ENCODE measurements around the gene SLC2A11.
"Not testable (repeated sequence)": the region's sequence is repeated elsewhere in the genome, so short reads cannot be mapped to it uniquely, and the experiment has no call there.

SLC2A11 gene

DNA sequence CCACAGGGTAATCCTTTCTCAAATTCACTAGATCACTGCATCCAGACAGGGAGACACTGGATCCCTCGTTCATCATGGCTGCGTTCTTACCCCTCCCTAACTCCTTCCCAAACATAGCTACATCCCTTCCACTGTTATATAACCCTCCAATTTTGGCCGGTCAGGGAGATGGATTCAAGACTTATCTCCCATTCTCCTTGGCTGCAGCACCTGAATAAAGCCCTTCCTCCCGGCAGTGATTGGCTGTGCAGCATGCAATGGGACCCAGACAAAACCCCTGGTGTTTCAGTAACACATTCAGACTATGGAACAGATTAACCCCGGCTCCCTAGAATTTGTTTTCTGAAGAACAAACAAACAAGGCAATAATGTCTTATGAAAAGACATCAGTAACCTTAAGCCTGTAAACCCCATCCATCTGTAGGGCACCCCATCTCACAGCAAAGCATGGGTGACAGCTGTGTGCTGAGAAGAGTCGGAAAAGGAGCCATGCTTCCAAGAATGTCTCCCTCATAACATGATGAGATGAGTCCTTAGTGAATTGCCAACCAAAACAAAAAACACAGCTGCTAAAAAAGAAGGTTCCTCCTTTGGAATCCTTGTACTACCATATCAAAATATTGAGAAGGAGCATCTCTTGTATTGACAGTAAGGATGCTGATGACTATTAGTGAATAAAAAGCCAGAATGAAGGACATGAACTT, 41.5 kb downstream of the SLC2A11 start:
- no peak overlapping the region for H3K4me3 Mint-ChIP-seq
- peaks cover 12% of the 10 kb centered on the region for H3K36me3 Mint-ChIP-seq (ENCODE audit: insufficient read depth)
- peaks cover 5% of the 10 kb centered on the region for H3K27me3 Mint-ChIP-seq
- H3K27ac Mint-ChIP-seq (ENCODE audit: low read depth) = no peak overlapping the region
- ATAC-seq (replicated peaks; ENCODE audit: extremely low read depth, poor library complexity, severe bottlenecking) = no peak
- DNase-seq (ENCODE audit: low spot score in 2 of 2) = no peak
- peaks cover 25% of the 10 kb centered on the region for H3K4me1 Mint-ChIP-seq
- H3K9me3 Mint-ChIP-seq = no peaks in the 10 kb centered on the region

- not testable (repeated sequence) for H3K9me3 Mint-ChIP-seq; H3K27ac Mint-ChIP-seq (ENCODE audit: low read depth); ATAC-seq (replicated peaks; ENCODE audit: extremely low read depth, poor library complexity, severe bottlenecking); H3K36me3 Mint-ChIP-seq (ENCODE audit: insufficient read depth); DNase-seq (ENCODE audit: low spot score in 2 of 2); H3K4me3 Mint-ChIP-seq
- Mint-ChIP-seq H3K27me3 (peaks cover 14% of the 10 kb centered on the region), H3K4me1 (peaks cover 30% of the 10 kb centered on the region)
Observed at GRCh38 chr22:23900227-23900626, 42.6 kb downstream of the SLC2A11 start.

- Mint-ChIP-seq H3K9me3 (no peaks in the 10 kb centered on the region), H3K4me1 (peaks cover 23% of the 10 kb centered on the region), H3K4me3 (no peak overlapping the region), H3K27me3 (peaks cover 14% of the 10 kb centered on the region), H3K27ac (ENCODE audit: low read depth) (no peak overlapping the region), H3K36me3 (ENCODE audit: insufficient read depth) (peaks cover 6% of the 10 kb centered on the region)
- DNase-seq (ENCODE audit: low spot score in 2 of 2) (no peak), ATAC-seq (replicated peaks; ENCODE audit: extremely low read depth, poor library complexity, severe bottlenecking) (no peak)
Observed at GRCh38 chr22:23901600-23901999, 43.9 kb downstream of the SLC2A11 start.

DNA sequence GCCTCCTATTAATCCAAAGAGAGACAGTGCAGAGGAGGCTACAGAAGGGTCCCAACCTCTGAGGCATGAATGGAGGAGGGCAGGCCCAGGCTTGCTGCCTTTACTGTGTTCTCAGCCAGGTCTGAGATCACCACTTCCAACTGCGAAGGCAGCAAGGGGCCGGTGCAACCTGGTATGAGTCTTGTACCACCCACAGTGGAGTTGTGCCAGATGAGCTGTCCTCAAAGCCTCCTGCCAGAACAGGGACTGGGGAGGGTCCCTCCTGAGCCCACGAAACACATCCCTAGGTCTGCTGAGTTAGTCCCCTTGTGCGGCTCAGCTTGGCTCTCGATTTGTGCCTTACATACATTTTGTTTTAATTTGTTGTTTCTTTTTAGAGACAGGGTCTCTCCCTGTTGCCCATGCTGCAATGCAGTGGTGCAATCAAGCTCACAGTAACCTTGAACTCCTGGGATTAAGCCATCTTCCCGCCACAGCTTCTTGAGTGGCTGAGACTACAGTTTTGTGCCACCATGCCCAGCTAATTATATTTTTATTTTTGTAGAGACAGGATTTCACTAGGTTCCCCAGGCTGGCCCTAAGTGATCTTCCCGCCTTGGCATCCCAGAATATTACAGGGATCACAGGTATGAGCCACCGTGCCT, 45.8 kb downstream of the SLC2A11 start:
- H3K9me3 Mint-ChIP-seq = no peaks in the 10 kb centered on the region
- no peak for ATAC-seq (replicated peaks; ENCODE audit: extremely low read depth, poor library complexity, severe bottlenecking)
- peaks cover 14% of the 10 kb centered on the region for H3K27me3 Mint-ChIP-seq
- H3K4me3 Mint-ChIP-seq = no peak overlapping the region
- H3K27ac Mint-ChIP-seq (ENCODE audit: low read depth) = no peak overlapping the region
- H3K36me3 Mint-ChIP-seq (ENCODE audit: insufficient read depth) = no peaks in the 10 kb centered on the region
- no peak for DNase-seq (ENCODE audit: low spot score in 2 of 2)
- H3K4me1 Mint-ChIP-seq = peaks cover 11% of the 10 kb centered on the region

- ATAC-seq (replicated peaks; ENCODE audit: extremely low read depth, poor library complexity, severe bottlenecking) (no peak), DNase-seq (ENCODE audit: low spot score in 2 of 2) (no peak)
- Mint-ChIP-seq H3K4me1 (peaks cover 11% of the 10 kb centered on the region), H3K9me3 (no peaks in the 10 kb centered on the region), H3K27ac (ENCODE audit: low read depth) (peak overlapping the region; percentile 80), H3K36me3 (ENCODE audit: insufficient read depth) (no peaks in the 10 kb centered on the region), H3K4me3 (no peak overlapping the region), H3K27me3 (peaks cover 14% of the 10 kb centered on the region)
Observed at GRCh38 chr22:23904573-23905254, 47.0 kb downstream of the SLC2A11 start.

GRCh38 chr22:23906641-23907040, 49.0 kb downstream of the SLC2A11 start:
- ATAC-seq (replicated peaks; ENCODE audit: extremely low read depth, poor library complexity, severe bottlenecking) = no peak
- Mint-ChIP-seq H3K4me1 (peaks cover 11% of the 10 kb centered on the region), H3K36me3 (ENCODE audit: insufficient read depth) (no peaks in the 10 kb centered on the region), H3K27ac (ENCODE audit: low read depth) (no peak overlapping the region), H3K9me3 (no peaks in the 10 kb centered on the region), H3K27me3 (peaks cover 14% of the 10 kb centered on the region), H3K4me3 (no peak overlapping the region)
- DNase-seq (ENCODE audit: low spot score in 2 of 2) = no peak

GRCh38 chr22:23907423-23907822, 49.7 kb downstream of the SLC2A11 start:
- H3K36me3 Mint-ChIP-seq (ENCODE audit: insufficient read depth); DNase-seq (ENCODE audit: low spot score in 2 of 2); H3K9me3 Mint-ChIP-seq; H3K4me3 Mint-ChIP-seq; ATAC-seq (replicated peaks; ENCODE audit: extremely low read depth, poor library complexity, severe bottlenecking); H3K27ac Mint-ChIP-seq (ENCODE audit: low read depth): not testable (repeated sequence)
- H3K4me1 Mint-ChIP-seq = peaks cover 11% of the 10 kb centered on the region
- peaks cover 14% of the 10 kb centered on the region for H3K27me3 Mint-ChIP-seq

DNA sequence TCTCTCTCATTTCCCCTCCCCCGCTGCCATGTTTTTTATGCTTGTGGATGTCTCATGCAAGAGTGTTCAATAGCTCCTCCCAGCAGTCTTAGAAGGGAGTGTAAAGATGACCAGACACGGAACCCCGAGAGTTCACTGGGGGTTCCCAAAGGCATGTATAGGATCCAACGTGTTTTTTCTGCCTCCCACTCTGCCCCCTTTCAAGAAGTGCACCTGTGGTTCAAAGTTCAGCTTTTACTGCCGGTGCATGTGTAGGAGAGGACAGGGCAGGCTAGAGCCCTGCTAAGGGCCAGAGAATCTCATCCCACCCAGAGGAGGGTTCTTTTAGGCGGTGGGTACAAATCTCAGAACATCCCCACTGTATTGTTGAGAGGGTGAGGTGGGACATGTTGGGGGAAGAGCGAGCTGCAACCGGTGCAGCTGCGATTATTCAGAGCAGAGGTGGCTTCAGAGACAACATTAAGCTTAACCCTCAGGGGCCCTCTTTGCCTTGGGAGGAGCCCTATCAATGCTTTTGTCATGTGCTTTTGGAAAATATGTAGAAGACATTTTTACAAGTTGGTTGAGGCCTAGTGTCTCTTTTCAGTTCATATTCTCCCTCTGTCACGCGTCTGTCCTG, 51.0 kb downstream of the SLC2A11 start:
- no peaks in the 10 kb centered on the region for H3K9me3 Mint-ChIP-seq
- ATAC-seq (replicated peaks; ENCODE audit: extremely low read depth, poor library complexity, severe bottlenecking) (no peak), DNase-seq (ENCODE audit: low spot score in 2 of 2) (no peak)
- H3K27ac Mint-ChIP-seq (ENCODE audit: low read depth) = no peak overlapping the region
- H3K27me3 Mint-ChIP-seq = peaks cover 14% of the 10 kb centered on the region
- no peak overlapping the region for H3K4me3 Mint-ChIP-seq
- H3K36me3 Mint-ChIP-seq (ENCODE audit: insufficient read depth) = no peaks in the 10 kb centered on the region
- H3K4me1 Mint-ChIP-seq = peaks cover 19% of the 10 kb centered on the region

GRCh38 chr22:23909296-23909898, 51.7 kb downstream of the SLC2A11 start:
- Mint-ChIP-seq H3K27me3 (peaks cover 7% of the 10 kb centered on the region), H3K9me3 (no peaks in the 10 kb centered on the region), H3K27ac (ENCODE audit: low read depth) (no peak overlapping the region), H3K36me3 (ENCODE audit: insufficient read depth) (no peaks in the 10 kb centered on the region), H3K4me3 (no peak overlapping the region), H3K4me1 (peaks cover 18% of the 10 kb centered on the region)
- no peak for DNase-seq (ENCODE audit: low spot score in 2 of 2)
- no peak for ATAC-seq (replicated peaks; ENCODE audit: extremely low read depth, poor library complexity, severe bottlenecking)

DNA sequence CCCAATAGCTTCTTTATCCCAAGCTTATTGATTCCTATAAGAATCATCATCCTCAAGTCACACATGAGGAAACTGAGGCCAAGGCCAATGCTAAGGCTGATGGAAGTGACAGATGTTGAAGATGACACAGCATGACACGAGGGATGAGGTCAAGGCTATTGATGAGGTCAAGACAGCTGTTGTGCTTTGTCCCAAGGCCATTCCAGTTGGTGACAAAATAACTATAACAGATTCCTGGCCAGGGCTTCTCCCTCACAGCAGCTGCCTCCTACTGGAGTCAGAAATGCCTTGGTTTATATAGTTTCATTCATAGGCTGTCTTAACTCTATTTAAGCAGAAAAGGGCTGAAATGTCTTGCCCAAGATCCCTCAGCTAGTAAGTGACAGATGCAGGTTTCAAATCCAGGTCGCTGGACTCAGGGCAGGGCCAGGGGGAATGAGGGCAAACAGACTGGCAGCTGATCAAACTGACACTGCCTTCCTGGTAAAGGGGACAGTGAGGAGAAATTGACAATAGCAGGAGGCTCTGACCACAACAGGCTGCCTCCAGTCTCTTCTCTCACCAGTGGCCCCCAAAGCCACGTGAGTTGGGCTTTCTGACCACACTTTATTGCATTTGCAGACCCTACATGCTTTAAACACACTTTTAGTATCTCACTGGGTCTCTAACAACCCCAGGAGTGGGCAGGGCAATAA, 53.0 kb downstream of the SLC2A11 start:
- Mint-ChIP-seq H3K4me1 (peaks cover 10% of the 10 kb centered on the region), H3K4me3 (no peak overlapping the region), H3K36me3 (ENCODE audit: insufficient read depth) (no peaks in the 10 kb centered on the region), H3K9me3 (no peaks in the 10 kb centered on the region), H3K27ac (ENCODE audit: low read depth) (no peak overlapping the region), H3K27me3 (no peaks in the 10 kb centered on the region)
- no peak for ATAC-seq (replicated peaks; ENCODE audit: extremely low read depth, poor library complexity, severe bottlenecking)
- DNase-seq (ENCODE audit: low spot score in 2 of 2) = no peak

GRCh38 chr22:23911318-23911980, 53.8 kb downstream of the SLC2A11 start:
- Mint-ChIP-seq H3K27ac (ENCODE audit: low read depth) (no peak overlapping the region), H3K4me1 (peaks cover 10% of the 10 kb centered on the region), H3K4me3 (no peak overlapping the region)

More at GRCh38 chr22:23911318-23911980, 53.8 kb downstream of the SLC2A11 start:
- Mint-ChIP-seq H3K9me3 (no peaks in the 10 kb centered on the region), H3K27me3 (no peaks in the 10 kb centered on the region), H3K36me3 (ENCODE audit: insufficient read depth) (no peaks in the 10 kb centered on the region)
- ATAC-seq (replicated peaks; ENCODE audit: extremely low read depth, poor library complexity, severe bottlenecking) (no peak), DNase-seq (ENCODE audit: low spot score in 2 of 2) (no peak)
